Thyroid gland (tissue), 4 donors: Measurements from ENCODE around the gene RPL29. TPM values are rescaled to one million over a fixed set of nuclear protein-coding genes. Genes with fewer than 3 reads are reported as not detected.

ENCODE experiments used
- DNase-seq, 2 donors: peaks; one replicate each; pipeline ENCODE4 v3.0.0-alpha.2; 2019
- H3K27ac ChIP-seq, 3 donors: fragments of 200-600 bp; sonication (generic); 1 replicate in 2 of 3; 2 replicates in 1 of 3; pipeline ENCODE4 v1.5.1; 2016 to 2019; ENCODE audit warnings: mild to moderate bottlenecking in 1 of 3, moderate library complexity in 1 of 3
- H3K27me3 ChIP-seq: fragments of 200-600 bp; sonication (generic); one replicate; pipeline ENCODE4 v1.5.1; 2019
- H3K36me3 ChIP-seq, 2 donors: fragments of 200-600 bp; sonication (generic); one replicate each; pipeline ENCODE4 v1.5.1; 2016 to 2019
- H3K4me1 ChIP-seq, 2 donors: fragments of 200-600 bp; sonication (generic); one replicate each; pipeline ENCODE4 v1.5.1; 2017 to 2019
- H3K4me3 ChIP-seq, 3 donors: fragments of 200-600 bp; sonication (generic); replicated peaks in 1 of 3; 1 replicate in 2 of 3; 2 replicates in 1 of 3; pipeline ENCODE4 v1.5.1; 2016; ENCODE audit warnings: mild to moderate bottlenecking in 1 of 3
- H3K9me3 ChIP-seq: fragments of 200-600 bp; sonication (generic); one replicate; pipeline ENCODE4 v1.5.1; 2017
- POLR2A ChIP-seq, 2 donors: fragments of 450-650 bp; IDR thresholded peaks; one replicate each; pipeline ENCODE4 v1.6.1; 2017; ENCODE audit warnings: antibody characterized with exemption in 2 of 2, mild to moderate bottlenecking in 2 of 2, moderate library complexity in 1 of 2
- WGBS, 2 donors: methylation state at CpG; one replicate each; pipeline ENCODE4 v1.1.5; 2017; 5-methylcytosine and 5-hydroxymethylcytosine counted together
- intact Hi-C: fragments of 100-400 bp; cut with DNase I; formaldehyde crosslinking; loops from one replicate; pipeline ENCODE4 v1.15.1; 2023
- total RNA-seq, 4 donors: library from RNA; depleted of rRNA; stranded (reverse); fragments of >200 nt; gene quantifications; one replicate each; pipeline ENCODE4 v1.2.3, GENCODE V29; 2016
- TF ChIP-seq, protein P1 (sequence below), 6 experiments: fragments of 200-600 bp in 3 of 6; fragments of 450-650 bp in 3 of 6; sonication (generic) in 3 of 6; IDR thresholded peaks; one replicate each; pipeline ENCODE4 v1.5.1; 2016 to 2019; ENCODE audit warnings: antibody characterized with exemption in 6 of 6, mild to moderate bottlenecking in 2 of 6, inconsistent platforms in 1 of 6, moderate library complexity in 1 of 6

The RPL29 gene
- total RNA-seq, 4 donors from 2014 or later, result 826 to 1,348 (median 1,271) TPM

DNA sequence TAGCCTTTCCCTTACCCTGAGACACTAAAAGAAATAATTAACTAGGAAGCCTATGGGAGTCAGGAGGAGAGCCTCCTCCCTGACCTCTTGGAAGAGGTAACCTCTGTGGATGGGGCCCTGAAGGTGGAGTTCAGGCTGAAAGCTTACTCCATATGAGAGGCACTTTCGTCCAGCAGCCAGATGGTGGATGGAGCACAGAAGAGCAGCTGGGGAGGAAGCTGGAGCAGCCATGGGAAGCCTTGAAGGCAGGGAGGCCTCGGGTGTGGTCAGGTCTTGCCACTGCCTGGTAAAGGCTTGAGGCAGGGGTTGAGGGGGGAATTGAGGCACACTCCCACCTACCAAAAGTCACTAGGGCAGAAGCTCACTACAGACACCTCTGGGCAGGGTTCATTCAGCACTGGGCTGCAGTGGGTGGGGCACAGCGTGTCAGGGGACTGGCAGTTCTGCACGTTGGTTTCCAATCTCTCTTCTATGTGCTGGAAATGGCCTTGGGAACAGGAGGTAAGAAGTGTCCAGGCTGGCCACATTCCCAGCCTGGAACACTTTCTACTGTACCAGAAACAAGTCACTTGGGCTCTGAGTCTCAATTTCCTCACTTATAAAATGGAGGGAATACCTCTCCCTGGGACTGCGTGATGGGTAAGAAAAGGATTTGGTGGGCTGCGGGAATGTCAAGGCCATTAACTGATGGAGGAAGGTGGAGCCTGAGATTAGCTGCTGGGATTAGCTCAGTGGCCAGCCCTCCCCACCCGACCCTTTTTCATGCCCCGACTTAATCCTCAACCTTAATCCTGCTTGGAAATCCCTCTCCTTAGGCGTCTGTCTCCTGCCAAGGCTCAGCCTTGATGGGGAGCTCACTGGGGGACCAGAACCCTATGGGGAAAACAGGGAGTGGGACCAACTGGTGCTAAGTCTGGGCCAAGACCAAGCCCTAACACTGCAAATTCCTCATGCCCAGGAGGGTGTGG lies 33.8 kb downstream of the RPL29 start:
- H3K27me3 ChIP-seq, result no peaks in the 10 kb centered on the region
- H3K4me1 ChIP-seq, result peaks cover 9 to 10% of the 10 kb centered on the region in 2 donors
- no peak overlapping the region for H3K27ac ChIP-seq
- no peak overlapping the region for H3K4me3 ChIP-seq
- H3K9me3 ChIP-seq, result no peaks in the 10 kb centered on the region
- 59 to 74% methylated on average over 9 of the region's 9 CpGs for WGBS, 2 donors
- H3K36me3 ChIP-seq, result no peaks in the 10 kb centered on the region
- no peak for DNase-seq
- intact Hi-C loops, result no loop called here
- TF ChIP-seq, protein P1, sequence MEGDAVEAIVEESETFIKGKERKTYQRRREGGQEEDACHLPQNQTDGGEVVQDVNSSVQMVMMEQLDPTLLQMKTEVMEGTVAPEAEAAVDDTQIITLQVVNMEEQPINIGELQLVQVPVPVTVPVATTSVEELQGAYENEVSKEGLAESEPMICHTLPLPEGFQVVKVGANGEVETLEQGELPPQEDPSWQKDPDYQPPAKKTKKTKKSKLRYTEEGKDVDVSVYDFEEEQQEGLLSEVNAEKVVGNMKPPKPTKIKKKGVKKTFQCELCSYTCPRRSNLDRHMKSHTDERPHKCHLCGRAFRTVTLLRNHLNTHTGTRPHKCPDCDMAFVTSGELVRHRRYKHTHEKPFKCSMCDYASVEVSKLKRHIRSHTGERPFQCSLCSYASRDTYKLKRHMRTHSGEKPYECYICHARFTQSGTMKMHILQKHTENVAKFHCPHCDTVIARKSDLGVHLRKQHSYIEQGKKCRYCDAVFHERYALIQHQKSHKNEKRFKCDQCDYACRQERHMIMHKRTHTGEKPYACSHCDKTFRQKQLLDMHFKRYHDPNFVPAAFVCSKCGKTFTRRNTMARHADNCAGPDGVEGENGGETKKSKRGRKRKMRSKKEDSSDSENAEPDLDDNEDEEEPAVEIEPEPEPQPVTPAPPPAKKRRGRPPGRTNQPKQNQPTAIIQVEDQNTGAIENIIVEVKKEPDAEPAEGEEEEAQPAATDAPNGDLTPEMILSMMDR (IDR thresholded peaks at IDR 0.05), result no peak
- no peak for TF ChIP-seq POLR2A (IDR thresholded peaks at IDR 0.05)

DNA sequence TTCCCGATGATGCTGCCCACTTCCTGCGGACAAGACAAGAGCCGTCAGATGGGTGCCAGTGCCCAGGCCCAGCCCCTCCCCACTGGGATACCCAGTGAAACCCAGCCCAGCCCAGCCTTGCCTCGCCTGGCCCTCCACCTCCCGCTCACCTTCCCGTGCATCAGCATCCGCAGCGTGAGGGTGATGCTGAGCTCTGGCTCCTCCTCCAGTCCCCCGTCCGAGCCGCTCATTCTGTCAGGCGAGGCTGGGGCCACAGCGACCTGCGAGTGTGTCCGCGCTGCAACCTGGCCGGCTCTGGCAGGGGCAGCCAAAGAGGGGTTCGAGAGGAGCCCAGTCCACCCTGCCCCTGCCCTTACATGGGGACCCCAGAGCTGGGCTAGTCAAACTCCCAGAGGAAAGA lies 34.7 kb downstream of the RPL29 start:
- intact Hi-C loops, result no loop called here
- TF ChIP-seq, protein P1 (IDR thresholded peaks at IDR 0.05), result no peak
- no peak for TF ChIP-seq POLR2A (IDR thresholded peaks at IDR 0.05)
- no peaks in the 10 kb centered on the region for H3K27me3 ChIP-seq
- H3K27ac ChIP-seq, result no peak overlapping the region
- peaks cover 6 to 10% of the 10 kb centered on the region in 2 donors for H3K4me1 ChIP-seq
- H3K9me3 ChIP-seq, result no peaks in the 10 kb centered on the region
- no peak overlapping the region for H3K4me3 ChIP-seq
- no peaks in the 10 kb centered on the region for H3K36me3 ChIP-seq
- DNase-seq, result no peak
- WGBS, 2 donors, result 87 to 94% methylated on average over 10 to 18 of the region's 18 CpGs

DNA sequence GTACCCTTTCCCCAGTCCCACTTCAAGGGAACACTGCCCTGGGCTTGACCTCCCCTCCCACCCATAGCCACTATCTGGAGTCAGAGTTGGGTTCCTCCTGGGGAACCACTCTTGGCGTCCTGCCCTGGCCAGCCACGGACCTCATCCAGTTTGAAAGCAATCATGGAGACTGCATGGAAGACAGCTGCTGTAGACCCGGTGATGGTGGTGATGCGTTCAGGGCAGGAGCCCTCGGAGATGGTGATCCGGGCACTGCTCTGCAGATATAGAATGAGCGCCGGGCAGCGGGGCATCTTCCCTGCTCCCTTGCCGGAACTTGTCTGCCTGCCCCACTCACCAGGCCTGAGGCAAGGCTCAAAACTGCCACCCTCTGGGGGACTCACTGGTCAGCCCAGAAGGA lies 35.3 kb downstream of the RPL29 start:
- H3K9me3 ChIP-seq, result no peaks in the 10 kb centered on the region
- DNase-seq, result no peak
- H3K4me1 ChIP-seq, result peaks cover 5 to 16% of the 10 kb centered on the region in 2 donors
- WGBS, 2 donors, result 95 to 96% methylated on average over 10 of the region's 10 CpGs
- TF ChIP-seq, protein P1 (IDR thresholded peaks at IDR 0.05), result no peak
- TF ChIP-seq POLR2A (IDR thresholded peaks at IDR 0.05), result no peak
- H3K4me3 ChIP-seq, result no peak overlapping the region
- intact Hi-C loops, result no loop called here
- no peak overlapping the region for H3K27ac ChIP-seq
- no peaks in the 10 kb centered on the region for H3K36me3 ChIP-seq
- no peaks in the 10 kb centered on the region for H3K27me3 ChIP-seq

DNA sequence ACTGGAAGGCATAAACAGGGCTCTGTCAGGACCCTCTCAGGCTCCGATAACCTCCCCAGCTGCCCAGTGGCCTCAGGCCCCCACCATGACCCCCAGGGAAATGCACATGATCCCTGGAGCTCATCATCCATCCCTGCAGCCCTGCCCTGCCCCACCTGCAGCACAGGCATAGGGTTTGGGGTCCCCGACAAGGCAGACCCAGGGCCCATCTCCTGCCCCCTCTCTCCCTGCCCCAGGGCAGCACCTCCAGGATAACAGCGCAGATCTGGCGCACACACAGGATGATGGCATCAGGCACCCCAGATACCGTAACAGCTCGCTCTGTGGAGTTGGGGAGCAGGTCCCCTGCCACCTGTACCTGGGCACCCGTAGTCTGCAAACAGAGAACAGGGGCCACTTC lies 36.0 kb downstream of the RPL29 start:
- Histone ChIP-seq H3K36me3 (no peaks in the 10 kb centered on the region), H3K27ac (no peak overlapping the region), H3K4me3 (no peak overlapping the region), H3K9me3 (no peaks in the 10 kb centered on the region), H3K27me3 (no peaks in the 10 kb centered on the region), H3K4me1 (peaks cover 5 to 19% of the 10 kb centered on the region in 2 donors)
- TF ChIP-seq POLR2A (IDR thresholded peaks at IDR 0.05), result no peak
- TF ChIP-seq, protein P1 (IDR thresholded peaks at IDR 0.05), result no peak
- intact Hi-C loops, result no loop called here
- DNase-seq, result no peak
- WGBS, 2 donors, result 93 to 97% methylated on average over 5 to 7 of the region's 7 CpGs
